Measurements from ENCODE around the gene C10orf90.

- no peak for TF ChIP-seq CTCF (IDR thresholded peaks at IDR 0.05; ENCODE audit: low read depth, low read length, missing input control)
- no peak for TF ChIP-seq ATF3 (IDR thresholded peaks at IDR 0.05)
- TF ChIP-seq RAD21 (IDR thresholded peaks at IDR 0.05): no peak
- TF ChIP-seq HNF4A (conservative IDR thresholded peaks at IDR 0.05): no peak
- no peak for TF ChIP-seq FOXA1 (IDR thresholded peaks at IDR 0.05)
- no peak for TF ChIP-seq MAX (IDR thresholded peaks at IDR 0.05)
- no peak for TF ChIP-seq REST (IDR thresholded peaks at IDR 0.05)
- no peak for TF ChIP-seq SP1 (IDR thresholded peaks at IDR 0.05)
- no peak for TF ChIP-seq GABPA (IDR thresholded peaks at IDR 0.05 in 1 of 2, conservative IDR thresholded peaks at IDR 0.05 in 1 of 2)
- no peak for TF ChIP-seq TAF1 (conservative IDR thresholded peaks at IDR 0.05)
- TF ChIP-seq FOXA2 (IDR thresholded peaks at IDR 0.05): no peak
- TF ChIP-seq EGR1 (IDR thresholded peaks at IDR 0.05; ENCODE audit: low read depth in 2 of 2): no peak
- TF ChIP-seq YY1 (IDR thresholded peaks at IDR 0.05): no peak
- no peak for TF ChIP-seq NR2F2 (IDR thresholded peaks at IDR 0.05)
These were observed 16.2 kb upstream of the C10orf90 start for GRCh38 chr10:126686719-126687118.

Data from liver (tissue), 3 donors.